Nephron progenitor cell (in vitro differentiated cells): ENCODE measurements around the gene E2F1.

Experiments
- DNase-seq: peaks from one replicate; pipeline ENCODE4 v3.0.0; 2021
- H3K27ac Mint-ChIP-seq: 2 replicates; pipeline ENCODE4 v1.8.0; 2021; ENCODE audit warnings: mild to moderate bottlenecking, moderate library complexity, mixed read lengths
- H3K27me3 Mint-ChIP-seq: 2 replicates; pipeline ENCODE4 v1.8.0; 2021; ENCODE audit warnings: mild to moderate bottlenecking, low read depth, mixed read lengths; ENCODE audit not compliant: poor library complexity
- H3K36me3 Mint-ChIP-seq: 2 replicates; pipeline ENCODE4 v1.8.0; 2021; ENCODE audit warnings: low read depth, mixed read lengths
- H3K4me1 Mint-ChIP-seq: 2 replicates; pipeline ENCODE4 v1.8.0; 2021; ENCODE audit warnings: mixed read lengths
- H3K4me3 Mint-ChIP-seq: 2 replicates; pipeline ENCODE4 v1.8.0; 2021; ENCODE audit warnings: mild to moderate bottlenecking, moderate library complexity, mixed read lengths
- H3K9me3 Mint-ChIP-seq: 2 replicates; pipeline ENCODE4 v1.8.0; 2021; ENCODE audit warnings: mild to moderate bottlenecking, moderate library complexity, mixed read lengths
- CTCF ChIP-seq: fragments of 200-600 bp; sonication (generic); IDR thresholded peaks from 2 replicates; pipeline ENCODE4 v1.5.0; 2021; ENCODE audit warnings: antibody characterized with exemption

E2F1 gene

DNA sequence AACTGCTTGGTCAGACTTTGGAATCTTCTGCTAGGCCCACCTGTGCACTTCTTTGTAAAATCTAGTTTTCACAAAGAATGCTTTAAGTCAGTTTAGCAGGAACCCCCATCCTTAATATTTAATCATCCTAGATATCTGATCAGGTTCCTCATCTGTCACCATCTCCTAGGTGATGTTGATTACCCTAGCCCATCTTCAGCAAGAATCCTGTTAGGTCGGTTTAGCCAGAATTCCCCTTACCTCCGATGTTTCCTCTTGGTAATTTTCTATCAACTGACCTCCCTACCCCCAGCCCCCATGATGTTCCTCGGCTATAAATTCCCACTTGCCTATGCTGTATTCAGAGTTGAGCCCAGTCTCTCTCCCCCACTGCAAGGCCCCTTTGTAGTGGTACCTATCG lies 42.9 kb upstream of the E2F1 start:
- TF ChIP-seq CTCF, result no peak
- DNase-seq, result no peak
- Mint-ChIP-seq H3K27ac (no peak overlapping the region), H3K9me3 (peaks cover 2% of the 10 kb centered on the region), H3K4me3 (no peak overlapping the region), H3K27me3 (peaks cover 26% of the 10 kb centered on the region), H3K4me1 (peaks cover 22% of the 10 kb centered on the region), H3K36me3 (no peaks in the 10 kb centered on the region)

DNA sequence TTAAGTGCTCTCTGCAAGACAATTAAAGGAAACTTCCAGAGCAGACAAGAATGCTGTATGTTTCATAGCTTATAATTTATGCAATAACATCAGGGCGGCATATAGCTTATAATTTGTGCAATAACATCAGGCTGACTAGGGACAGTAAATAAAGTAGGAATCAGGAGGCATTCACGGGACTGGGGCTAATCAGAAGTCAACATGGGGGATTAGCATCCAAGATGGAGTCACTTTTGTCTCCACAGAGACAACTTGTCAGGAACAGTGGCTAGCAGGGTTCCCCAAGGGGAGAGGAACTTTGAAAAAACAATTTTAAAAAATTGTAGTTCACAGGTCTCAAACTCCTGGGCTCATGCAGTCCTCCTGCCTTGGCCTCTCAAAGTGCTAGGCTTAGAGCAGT lies 42.3 kb upstream of the E2F1 start:
- peaks cover 27% of the 10 kb centered on the region for H3K27me3 Mint-ChIP-seq

DNA sequence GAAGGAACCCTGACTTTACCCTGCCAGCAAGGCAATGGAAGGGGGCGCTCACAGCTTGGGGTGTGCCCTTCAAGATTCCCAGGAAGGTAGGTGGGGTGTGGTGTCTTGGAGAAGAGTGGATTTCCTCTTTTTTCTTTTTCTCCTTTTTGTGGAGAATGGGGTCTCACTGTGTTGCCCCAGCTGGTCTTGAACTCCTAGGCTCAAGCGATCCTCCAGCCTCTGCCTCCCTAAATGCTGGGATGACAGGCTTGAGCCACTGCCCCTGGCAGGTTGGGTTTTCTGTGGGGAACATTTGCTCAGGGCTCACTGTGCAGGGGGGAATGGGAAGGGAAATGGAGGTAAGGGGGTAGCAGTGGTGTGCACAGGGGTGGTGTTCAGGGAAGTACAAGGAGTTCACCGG lies 41.6 kb upstream of the E2F1 start:
- TF ChIP-seq CTCF, result no peak
- Mint-ChIP-seq H3K4me3 (no peak overlapping the region), H3K27ac (no peak overlapping the region), H3K36me3 (no peaks in the 10 kb centered on the region), H3K4me1 (peaks cover 13% of the 10 kb centered on the region), H3K9me3 (no peaks in the 10 kb centered on the region), H3K27me3 (peaks cover 29% of the 10 kb centered on the region)
- DNase-seq, result no peak

More for the DNA sequence above, 42.3 kb upstream of the E2F1 start:
- Mint-ChIP-seq H3K9me3 (no peaks in the 10 kb centered on the region), H3K27ac (no peak overlapping the region), H3K4me3 (no peak overlapping the region), H3K36me3 (no peaks in the 10 kb centered on the region), H3K4me1 (peaks cover 16% of the 10 kb centered on the region)
- TF ChIP-seq CTCF, result no peak
- no peak for DNase-seq

- DNase-seq, result no peak
- no peak overlapping the region for H3K4me3 Mint-ChIP-seq
- H3K4me1 Mint-ChIP-seq, result peaks cover 9% of the 10 kb centered on the region
- no peak for TF ChIP-seq CTCF
- H3K9me3 Mint-ChIP-seq, result no peaks in the 10 kb centered on the region
- H3K36me3 Mint-ChIP-seq, result no peaks in the 10 kb centered on the region
- H3K27ac Mint-ChIP-seq, result no peak overlapping the region
- H3K27me3 Mint-ChIP-seq, result peaks cover 31% of the 10 kb centered on the region
These were observed 40.9 kb upstream of the E2F1 start for GRCh38 chr20:33727115-33727479.

GRCh38 chr20:33725607-33726264 lies 39.6 kb upstream of the E2F1 start:
- Mint-ChIP-seq H3K4me1 (peaks cover 5% of the 10 kb centered on the region), H3K27me3 (peaks cover 31% of the 10 kb centered on the region), H3K27ac (no peak overlapping the region), H3K36me3 (no peaks in the 10 kb centered on the region), H3K4me3 (no peak overlapping the region), H3K9me3 (peaks cover 3% of the 10 kb centered on the region)
- no peak for DNase-seq
- TF ChIP-seq CTCF, result no peak

DNA sequence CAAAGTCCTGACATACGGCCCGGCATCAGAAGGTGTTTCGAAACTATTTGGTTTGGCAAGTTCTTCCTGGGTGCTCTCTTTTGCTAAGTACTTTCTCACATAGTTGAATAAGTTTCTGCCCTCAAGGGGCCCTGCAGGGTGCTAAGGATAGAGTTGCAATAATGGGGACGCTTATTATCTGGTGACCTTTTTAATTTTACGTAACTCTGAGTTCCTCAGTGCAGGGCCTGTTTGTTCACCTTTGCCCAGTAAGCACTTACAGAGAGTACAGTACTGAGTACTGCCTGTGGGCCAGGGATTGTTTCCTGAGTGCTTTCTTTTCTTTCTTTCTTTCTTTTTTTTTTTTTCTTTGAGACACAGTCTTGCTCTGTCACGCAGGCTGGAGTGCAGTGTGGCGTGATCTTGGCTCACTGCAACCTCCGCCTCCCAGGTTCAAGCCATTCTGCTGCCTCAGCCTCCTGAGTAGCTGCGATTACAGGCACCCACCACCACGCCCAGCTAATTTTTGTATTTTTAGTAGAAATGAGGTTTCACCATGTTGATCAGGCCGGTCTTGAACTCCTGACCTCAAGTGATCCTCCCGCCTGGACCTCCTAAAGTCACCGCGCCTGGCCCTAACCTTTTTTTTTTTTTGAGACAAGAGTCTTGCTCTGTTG lies 38.4 kb upstream of the E2F1 start:
- H3K36me3 Mint-ChIP-seq, result no peaks in the 10 kb centered on the region
- no peak overlapping the region for H3K4me3 Mint-ChIP-seq
- H3K27ac Mint-ChIP-seq, result no peak overlapping the region
- TF ChIP-seq CTCF, result no peak
- H3K27me3 Mint-ChIP-seq, result peaks cover 33% of the 10 kb centered on the region
- DNase-seq, result no peak
- peaks cover 8% of the 10 kb centered on the region for H3K9me3 Mint-ChIP-seq
- H3K4me1 Mint-ChIP-seq, result peaks cover 5% of the 10 kb centered on the region
